ENCODE results near the gene PLA2G15.

Gene PLA2G15

DNA sequence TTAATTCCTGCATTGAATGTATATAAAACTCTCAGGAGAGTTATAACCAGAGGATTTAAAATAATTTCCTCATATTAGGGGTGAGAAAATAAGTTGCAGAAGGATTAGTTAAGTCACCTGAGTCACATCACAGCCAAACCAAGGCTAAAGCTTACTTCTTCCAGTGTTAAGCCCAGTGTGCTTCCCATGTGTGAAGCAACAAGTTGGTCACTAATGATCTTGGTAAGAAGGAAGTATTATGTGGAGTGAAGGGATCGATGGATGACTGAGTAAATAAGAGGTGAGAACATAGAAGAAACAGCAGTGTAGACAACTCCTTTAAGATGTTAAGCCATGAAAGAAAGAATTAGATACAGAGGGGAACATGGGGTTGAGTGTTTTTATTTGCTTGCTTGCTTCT is 29.9 kb upstream of the PLA2G15 start:
- no peak overlapping the region for H3K27ac ChIP-seq (ENCODE audit: low read depth, low read length)
- no peaks in the 10 kb centered on the region for H3K9me3 ChIP-seq (ENCODE audit: control insufficient read depth, insufficient read depth, low read length)
- H3K27me3 ChIP-seq (ENCODE audit: control insufficient read depth, low read length), result no peaks in the 10 kb centered on the region
- no peaks in the 10 kb centered on the region for H3K79me2 ChIP-seq (ENCODE audit: control insufficient read depth, low read length)
- H3K9me2 ChIP-seq (replicated peaks; ENCODE audit: control insufficient read depth, low read length), result no peaks in the 10 kb centered on the region
- TF ChIP-seq, protein P1, sequence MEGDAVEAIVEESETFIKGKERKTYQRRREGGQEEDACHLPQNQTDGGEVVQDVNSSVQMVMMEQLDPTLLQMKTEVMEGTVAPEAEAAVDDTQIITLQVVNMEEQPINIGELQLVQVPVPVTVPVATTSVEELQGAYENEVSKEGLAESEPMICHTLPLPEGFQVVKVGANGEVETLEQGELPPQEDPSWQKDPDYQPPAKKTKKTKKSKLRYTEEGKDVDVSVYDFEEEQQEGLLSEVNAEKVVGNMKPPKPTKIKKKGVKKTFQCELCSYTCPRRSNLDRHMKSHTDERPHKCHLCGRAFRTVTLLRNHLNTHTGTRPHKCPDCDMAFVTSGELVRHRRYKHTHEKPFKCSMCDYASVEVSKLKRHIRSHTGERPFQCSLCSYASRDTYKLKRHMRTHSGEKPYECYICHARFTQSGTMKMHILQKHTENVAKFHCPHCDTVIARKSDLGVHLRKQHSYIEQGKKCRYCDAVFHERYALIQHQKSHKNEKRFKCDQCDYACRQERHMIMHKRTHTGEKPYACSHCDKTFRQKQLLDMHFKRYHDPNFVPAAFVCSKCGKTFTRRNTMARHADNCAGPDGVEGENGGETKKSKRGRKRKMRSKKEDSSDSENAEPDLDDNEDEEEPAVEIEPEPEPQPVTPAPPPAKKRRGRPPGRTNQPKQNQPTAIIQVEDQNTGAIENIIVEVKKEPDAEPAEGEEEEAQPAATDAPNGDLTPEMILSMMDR (IDR thresholded peaks at IDR 0.05; ENCODE audit: low read depth, low read length, poor library complexity, severe bottlenecking), result no peak
- no peak for TF ChIP-seq EZH2phosphoT487 (IDR thresholded peaks at IDR 0.05; ENCODE audit: borderline replicate concordance, low read length)
- H3K4me2 ChIP-seq (ENCODE audit: low read length), result no peak overlapping the region
- peaks cover 3% of the 10 kb centered on the region; the same call in 1 of the 2 replicates for H3K4me1 ChIP-seq (ENCODE audit: control insufficient read depth, low read length)
- no peaks in the 10 kb centered on the region; the same call in 1 of the 2 replicates for H3K36me3 ChIP-seq (ENCODE audit: control insufficient read depth, low read length)
- H3K4me3 ChIP-seq (ENCODE audit: low read length), result no peak overlapping the region
- H4K20me1 ChIP-seq (ENCODE audit: control insufficient read depth, insufficient read depth, low read depth, low read length), result no peaks in the 10 kb centered on the region
- peaks cover 2% of the 10 kb centered on the region; the same call in 1 of the 2 replicates for H3F3A ChIP-seq (ENCODE audit: control insufficient read depth, insufficient read depth)

DNA sequence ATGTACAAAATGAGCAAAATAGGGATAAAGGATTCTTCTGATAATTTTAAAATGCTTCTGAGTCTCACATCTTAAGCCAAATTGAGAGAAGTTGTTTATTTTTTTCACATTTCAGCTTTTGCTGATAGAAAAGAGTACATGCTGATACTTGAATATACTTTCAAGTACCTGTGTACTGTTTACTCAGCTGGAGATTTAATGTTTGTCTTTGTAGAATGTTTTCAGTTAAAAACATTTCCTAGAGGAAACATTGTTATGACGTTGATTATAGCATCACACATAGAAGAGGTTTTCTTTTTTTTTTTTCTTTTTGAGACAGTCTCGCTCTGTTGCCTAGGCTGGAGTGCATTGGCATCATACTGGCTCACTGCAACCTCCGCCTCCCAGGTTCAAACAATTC is 28.9 kb upstream of the PLA2G15 start:
- Histone ChIP-seq H3K27me3 (ENCODE audit: control insufficient read depth, low read length) (no peaks in the 10 kb centered on the region), H3K9me2 (replicated peaks; ENCODE audit: control insufficient read depth, low read length) (no peaks in the 10 kb centered on the region), H3K9me3 (ENCODE audit: control insufficient read depth, insufficient read depth, low read length) (no peaks in the 10 kb centered on the region), H3K36me3 (ENCODE audit: control insufficient read depth, low read length) (no peaks in the 10 kb centered on the region; the same call in 1 of the 2 replicates), H3F3A (ENCODE audit: control insufficient read depth, insufficient read depth) (peaks cover 2% of the 10 kb centered on the region; the same call in 1 of the 2 replicates), H3K27ac (ENCODE audit: low read depth, low read length) (no peak overlapping the region), H3K4me2 (ENCODE audit: low read length) (no peak overlapping the region), H3K4me1 (ENCODE audit: control insufficient read depth, low read length) (peaks cover 3% of the 10 kb centered on the region; the same call in 1 of the 2 replicates), H3K4me3 (ENCODE audit: low read length) (no peak overlapping the region), H3K79me2 (ENCODE audit: control insufficient read depth, low read length) (no peaks in the 10 kb centered on the region), H4K20me1 (ENCODE audit: control insufficient read depth, insufficient read depth, low read depth, low read length) (no peaks in the 10 kb centered on the region)
- no peak for TF ChIP-seq EZH2phosphoT487 (IDR thresholded peaks at IDR 0.05; ENCODE audit: borderline replicate concordance, low read length)
- TF ChIP-seq, protein P1 (IDR thresholded peaks at IDR 0.05; ENCODE audit: low read depth, low read length, poor library complexity, severe bottlenecking), result no peak

DNA sequence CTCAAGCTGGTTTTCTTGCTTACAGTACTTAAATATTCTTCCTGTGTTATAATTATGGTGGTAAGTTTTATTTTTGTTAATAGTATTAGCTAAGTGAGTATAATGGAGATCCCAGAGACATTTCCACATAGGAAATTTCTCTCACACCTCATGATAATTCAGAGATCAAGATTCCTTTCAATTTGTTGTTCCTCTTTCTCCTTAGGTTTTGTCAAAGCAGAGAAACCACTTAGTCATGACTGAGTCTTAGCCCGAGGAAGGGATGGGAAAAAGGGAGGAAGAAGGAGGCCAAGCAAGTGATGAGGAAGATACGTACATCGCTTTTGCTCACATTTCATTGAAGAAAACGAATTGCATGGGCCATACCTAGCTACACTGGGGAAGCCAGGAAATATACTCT is 27.7 kb upstream of the PLA2G15 start:
- H3K36me3 ChIP-seq (ENCODE audit: control insufficient read depth, low read length), result no peaks in the 10 kb centered on the region; the same call in 1 of the 2 replicates
- no peak overlapping the region for H3K4me2 ChIP-seq (ENCODE audit: low read length)
- H3K9me2 ChIP-seq (replicated peaks; ENCODE audit: control insufficient read depth, low read length), result no peaks in the 10 kb centered on the region
- H3F3A ChIP-seq (ENCODE audit: control insufficient read depth, insufficient read depth), result peaks cover 2% of the 10 kb centered on the region; the same call in 1 of the 2 replicates
- no peak overlapping the region for H3K27ac ChIP-seq (ENCODE audit: low read depth, low read length)
- H3K4me1 ChIP-seq (ENCODE audit: control insufficient read depth, low read length), result peaks cover 3% of the 10 kb centered on the region; the same call in 1 of the 2 replicates
- no peaks in the 10 kb centered on the region for H3K79me2 ChIP-seq (ENCODE audit: control insufficient read depth, low read length)
- H3K27me3 ChIP-seq (ENCODE audit: control insufficient read depth, low read length), result no peaks in the 10 kb centered on the region
- TF ChIP-seq, protein P1 (IDR thresholded peaks at IDR 0.05; ENCODE audit: low read depth, low read length, poor library complexity, severe bottlenecking), result no peak
- no peak for TF ChIP-seq EZH2phosphoT487 (IDR thresholded peaks at IDR 0.05; ENCODE audit: borderline replicate concordance, low read length)
- H3K9me3 ChIP-seq (ENCODE audit: control insufficient read depth, insufficient read depth, low read length), result no peaks in the 10 kb centered on the region
- H3K4me3 ChIP-seq (ENCODE audit: low read length), result no peak overlapping the region
- no peaks in the 10 kb centered on the region for H4K20me1 ChIP-seq (ENCODE audit: control insufficient read depth, insufficient read depth, low read depth, low read length)
